CD4-positive, alpha-beta T cell treated with Interferon gamma for 1 hour (primary cell): Measurements from ENCODE around the gene DAPK2.

Source experiments
- DNase-seq: peaks from one replicate; pipeline ENCODE4 v3.0.0-alpha.2; 2020

DAPK2 gene

GRCh38 chr15:63939531-63940130 lies 106.7 kb downstream of the DAPK2 start:
- DNase-seq: peak; percentile 6

GRCh38 chr15:63938486-63939061 lies 107.7 kb downstream of the DAPK2 start:
- DNase-seq: no peak

- DNase-seq: no peak
These were observed 112.8 kb downstream of the DAPK2 start for GRCh38 chr15:63933522-63933921.

DNA sequence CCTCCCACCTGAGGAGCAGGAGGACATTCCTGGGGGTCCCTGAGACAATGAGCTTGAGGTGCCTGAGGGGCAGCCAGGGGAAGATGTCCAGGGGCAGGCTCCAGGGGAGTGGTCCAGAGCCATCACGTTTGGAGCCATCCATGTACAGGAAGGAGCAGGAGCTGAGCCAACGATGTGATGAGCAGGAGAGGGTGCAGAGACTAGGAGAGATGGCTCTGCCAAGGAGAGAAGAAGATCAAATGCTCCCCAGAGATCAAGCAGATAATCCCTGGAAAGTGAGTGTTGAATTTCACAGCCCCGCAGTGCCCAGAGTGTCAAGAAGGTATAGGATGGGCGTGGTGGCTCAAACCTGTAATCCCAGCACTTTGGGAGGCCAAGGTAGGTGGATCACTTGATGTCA lies 114.7 kb downstream of the DAPK2 start:
- no peak for DNase-seq

DNA sequence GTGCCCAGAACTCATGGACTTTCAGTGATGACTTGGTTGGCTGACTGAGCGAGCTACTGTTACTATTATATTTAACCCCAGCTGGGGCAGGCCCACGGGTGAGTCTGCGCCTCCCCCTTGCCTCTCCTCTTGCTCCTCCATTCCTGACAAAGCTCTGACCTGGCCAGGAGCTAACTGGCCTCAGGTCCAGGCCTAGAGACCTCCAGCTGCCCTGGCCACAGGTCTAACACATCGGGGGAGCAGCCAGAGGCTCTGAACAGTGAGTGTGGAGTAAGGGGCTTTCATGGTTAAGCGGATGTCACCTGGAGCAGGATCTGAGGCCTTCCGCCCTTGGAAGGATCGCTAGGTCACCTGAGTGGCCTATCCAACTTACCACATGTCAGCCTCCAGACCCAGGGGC lies 116.3 kb downstream of the DAPK2 start:
- DNase-seq: no peak

GRCh38 chr15:63928185-63928842 lies 118.0 kb downstream of the DAPK2 start:
- DNase-seq: no peak

GRCh38 chr15:63923993-63924950 lies 122.0 kb downstream of the DAPK2 start:
- DNase-seq: no peak

DNA sequence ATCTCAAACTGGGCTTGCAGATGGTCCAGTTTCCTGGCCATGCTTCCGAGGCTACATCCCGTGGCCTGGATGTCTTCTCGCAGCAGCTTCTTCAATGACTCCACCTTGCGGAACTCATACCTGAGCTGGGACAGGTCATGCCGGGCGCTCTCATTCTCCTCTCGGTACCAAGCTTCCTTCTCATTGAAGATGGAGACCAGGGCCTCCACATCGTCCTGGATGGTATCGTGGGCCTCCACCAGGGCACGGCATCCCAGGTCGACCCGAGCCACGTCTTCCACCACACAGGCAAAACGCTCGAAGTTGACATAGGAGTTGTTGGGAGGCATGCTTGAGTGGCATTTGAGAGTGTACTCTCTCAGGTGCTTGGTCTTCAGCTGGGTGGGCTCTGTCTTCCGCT lies 123.4 kb downstream of the DAPK2 start:
- no peak for DNase-seq

DNA sequence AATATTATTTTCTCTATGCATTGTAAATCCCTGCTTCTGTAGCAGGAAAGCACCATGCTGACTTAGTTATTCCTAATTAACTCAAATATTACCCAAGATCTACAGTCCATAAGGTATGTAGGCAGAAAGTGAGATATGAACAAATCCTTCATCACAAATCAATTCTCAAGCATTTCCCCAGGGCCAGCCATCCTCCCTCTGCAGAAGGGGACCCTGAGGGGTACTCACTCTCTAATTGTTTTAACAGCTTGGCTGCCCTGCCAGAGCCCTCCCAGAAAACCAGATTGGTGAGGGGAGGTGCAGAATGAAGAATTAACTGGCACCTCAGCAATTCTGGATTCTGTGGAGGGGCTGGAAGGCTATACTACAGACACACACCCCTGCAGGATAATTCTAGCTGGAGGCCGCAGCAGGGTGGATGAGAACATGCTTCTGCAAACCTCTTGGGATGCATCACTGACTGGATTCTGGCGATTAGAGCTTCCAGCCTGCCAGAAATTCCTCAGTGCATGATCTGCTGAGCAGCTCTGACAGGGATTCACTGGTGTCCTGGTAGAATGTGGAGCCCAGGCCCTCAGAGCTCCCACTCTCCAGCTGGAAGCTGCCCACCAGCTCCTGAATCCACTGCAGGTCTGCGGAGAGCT lies 123.9 kb downstream of the DAPK2 start:
- DNase-seq: no peak

DNA sequence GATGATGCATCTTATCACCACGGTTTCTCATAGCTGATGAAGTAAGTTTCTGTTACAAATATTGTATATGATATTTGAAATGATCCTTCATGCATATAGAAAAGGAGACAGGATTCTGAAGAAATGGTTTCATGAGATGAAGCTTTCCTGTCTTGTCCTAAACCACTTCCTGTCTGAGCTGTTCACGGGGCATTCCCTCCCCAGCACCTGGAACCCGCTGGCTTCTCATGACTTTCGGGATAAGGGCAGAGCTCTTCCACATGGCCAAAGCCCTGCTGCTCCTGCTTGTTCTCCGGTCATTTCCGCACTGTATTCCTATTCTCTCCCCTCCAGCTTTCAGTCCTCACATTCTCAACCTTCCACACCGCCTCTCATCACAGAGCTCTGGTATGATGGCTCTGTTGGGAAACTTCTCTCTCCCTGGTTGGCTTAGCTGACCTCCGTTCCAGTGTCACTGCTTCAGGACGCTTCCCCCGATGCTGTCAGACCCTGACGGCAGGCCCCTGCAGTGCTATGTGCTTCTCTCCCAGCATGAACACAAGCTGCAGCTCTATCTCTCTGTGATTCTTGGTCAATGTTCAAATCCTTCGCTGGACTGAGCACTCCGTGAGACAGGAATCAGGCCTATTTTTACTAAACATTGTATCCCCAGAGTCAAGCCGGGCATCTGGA lies 125.6 kb downstream of the DAPK2 start:
- DNase-seq: no peak

- no peak for DNase-seq
These were observed 127.4 kb downstream of the DAPK2 start for GRCh38 chr15:63918901-63919348.

DNA sequence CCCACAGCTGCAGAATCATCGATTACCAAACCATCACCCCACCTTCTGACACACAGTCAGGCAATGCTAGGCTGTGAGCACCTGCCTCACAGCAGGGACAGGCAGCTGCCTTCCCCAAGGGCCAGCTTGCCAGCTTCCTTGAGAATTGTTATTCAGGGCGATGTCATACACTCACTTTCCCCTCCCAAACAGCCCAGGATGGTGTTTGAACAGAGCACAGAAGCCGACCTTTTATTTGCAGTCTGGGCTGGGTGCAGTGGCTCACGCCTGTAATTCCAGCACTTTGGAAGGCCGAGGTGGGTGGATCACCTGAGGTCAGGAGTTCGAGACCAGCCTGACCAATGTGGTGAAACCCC lies 128.0 kb downstream of the DAPK2 start:
- no peak for DNase-seq

DNA sequence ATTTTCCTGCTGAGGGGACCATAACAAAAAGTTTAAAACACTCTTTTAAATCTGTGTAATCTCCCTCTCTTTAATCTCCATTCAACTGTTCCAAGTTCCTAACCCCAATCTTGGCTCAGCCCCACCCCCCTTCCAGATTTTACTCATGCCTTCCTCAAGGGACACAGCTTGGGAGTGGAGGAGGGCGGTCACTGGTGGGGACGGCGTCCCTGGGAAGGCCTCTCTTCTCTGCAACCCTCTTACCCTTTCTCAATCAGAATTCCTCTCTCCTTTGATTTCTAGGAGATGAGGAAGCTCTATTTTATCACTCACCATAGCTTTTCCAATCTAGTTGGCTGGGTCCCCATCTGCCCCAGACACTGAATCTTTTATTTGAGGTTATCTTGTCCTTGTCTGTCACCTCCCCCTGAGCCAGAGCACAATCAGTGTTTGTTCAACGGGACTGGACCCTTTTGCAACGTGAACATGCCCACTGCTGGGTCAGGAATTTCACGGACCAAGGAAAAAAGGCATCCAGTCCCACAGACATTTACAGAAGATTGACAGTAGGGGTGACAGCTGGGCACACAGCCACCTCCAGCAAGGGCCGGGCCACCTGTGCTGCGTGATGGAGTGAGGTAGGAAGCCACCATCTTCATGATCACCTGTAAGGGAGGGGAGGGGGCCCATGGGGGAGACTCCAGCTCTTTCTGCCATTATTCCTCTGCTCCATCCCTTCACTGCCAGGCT lies 128.5 kb downstream of the DAPK2 start:
- DNase-seq: no peak

DNA sequence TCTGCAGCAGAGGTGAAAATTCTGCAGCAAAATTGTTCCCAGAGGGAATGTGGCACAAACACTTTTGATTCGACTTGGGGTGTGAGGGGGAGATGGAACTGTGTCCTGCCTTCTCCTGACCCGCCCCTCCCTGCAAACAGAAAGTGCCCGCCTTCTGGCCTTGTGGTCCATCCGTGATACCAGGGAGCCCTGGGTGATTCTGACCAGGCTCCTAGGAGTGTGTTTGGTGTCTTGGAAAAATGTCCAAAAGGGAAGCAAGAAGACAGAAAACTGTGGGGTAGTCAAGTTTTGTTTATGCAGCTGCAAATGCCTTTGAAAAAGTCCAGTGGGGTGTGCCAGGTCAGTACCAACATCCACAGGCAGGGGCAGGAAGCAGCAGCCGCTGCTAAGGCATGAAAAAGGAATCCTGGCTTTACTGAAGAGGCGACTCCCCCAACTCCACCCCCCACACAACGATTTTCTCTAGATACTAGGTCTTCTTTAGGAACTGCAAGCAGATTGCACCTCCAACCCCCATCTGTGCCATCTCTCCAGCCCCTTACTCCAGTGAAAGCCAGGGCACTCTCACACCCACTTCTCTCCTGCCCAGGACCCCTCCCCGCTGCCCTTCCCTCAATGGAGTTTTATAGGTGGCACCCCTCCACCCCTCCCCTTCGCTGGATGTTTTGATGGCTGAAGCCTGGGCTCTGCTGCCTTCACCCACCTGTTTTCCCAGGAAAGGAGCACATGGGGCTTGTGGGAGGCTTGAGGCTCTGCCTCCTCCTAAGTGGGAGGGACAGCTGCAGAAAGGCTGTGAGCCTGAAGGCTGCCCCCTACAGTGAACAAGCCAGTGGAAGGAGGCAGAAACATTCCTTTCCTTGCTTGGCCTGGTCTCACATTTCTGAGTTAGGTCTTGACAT lies 130.2 kb downstream of the DAPK2 start:
- DNase-seq: no peak

- no peak for DNase-seq
These were observed 130.9 kb downstream of the DAPK2 start for GRCh38 chr15:63915209-63915872.

GRCh38 chr15:63913786-63914315 lies 132.4 kb downstream of the DAPK2 start:
- DNase-seq: no peak

DNA sequence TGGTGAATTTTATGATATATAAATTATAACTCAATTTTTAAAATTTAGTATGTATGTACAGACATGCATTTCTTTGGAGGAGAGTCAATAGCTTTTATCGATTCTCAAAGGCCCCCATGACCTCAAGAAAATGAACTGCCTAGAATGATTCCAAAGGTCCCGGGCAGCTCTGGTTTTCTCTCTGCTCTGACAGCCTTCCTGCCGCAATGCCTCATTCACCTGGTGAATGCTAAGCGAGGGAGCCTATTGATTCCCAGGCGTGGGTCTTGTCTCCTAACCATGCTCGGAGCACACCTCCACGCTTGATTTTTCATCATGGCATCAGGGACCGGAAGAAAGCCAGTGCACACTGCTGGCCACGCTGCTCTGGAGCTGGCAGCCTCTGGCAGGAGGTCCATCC lies 132.9 kb downstream of the DAPK2 start:
- no peak for DNase-seq

DNA sequence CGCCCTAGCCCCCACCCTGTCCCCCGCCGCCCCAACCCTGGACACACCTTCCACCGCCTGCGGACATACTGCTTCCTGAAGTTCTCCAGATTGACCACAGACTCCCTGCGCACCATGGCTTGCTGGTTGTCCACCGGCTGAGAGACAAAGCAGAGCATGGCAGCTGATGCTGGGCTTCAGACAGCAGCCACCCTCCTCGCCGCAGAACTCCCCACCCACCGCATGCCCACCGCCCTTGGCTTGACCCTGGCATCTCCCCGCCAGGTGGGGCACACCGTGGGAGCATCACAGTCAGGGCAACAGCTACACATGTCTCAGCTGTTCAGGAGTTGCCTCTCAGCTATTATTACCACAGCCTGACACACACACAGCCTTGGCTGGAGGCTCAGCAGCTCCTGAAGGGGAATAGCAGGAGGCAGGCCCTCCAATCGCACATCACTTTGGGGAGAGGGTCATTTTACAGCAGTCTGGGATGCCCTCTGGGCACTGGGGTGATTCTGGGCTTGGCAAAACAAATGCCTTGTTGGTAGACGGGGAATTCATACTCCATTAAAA lies 134.1 kb downstream of the DAPK2 start:
- DNase-seq: no peak

- no peak for DNase-seq
These were observed 135.1 kb downstream of the DAPK2 start for GRCh38 chr15:63911160-63911559.
